DOHH2 (cell line): ENCODE results near the gene MXRA5.
"Not testable (repeated sequence)": the region's sequence is repeated elsewhere in the genome, so short reads cannot be mapped to it uniquely, and the experiment has no call there.

Source experiments
- H3F3A ChIP-seq: fragments of 200-600 bp; sonication (generic), shearing (Covaris generic); 2 replicates; pipeline ENCODE4 v1.6.0; 2016; ENCODE audit warnings: antibody characterized with exemption, mild to moderate bottlenecking; ENCODE audit not compliant: control insufficient read depth, insufficient read depth
- H3K27ac ChIP-seq: fragments of 200-600 bp; sonication (generic); 2 replicates; pipeline ENCODE4 v1.5.1; 2014; ENCODE audit warnings: low read depth, mild to moderate bottlenecking, low read length, moderate library complexity
- H3K27me3 ChIP-seq: fragments of 200-600 bp; sonication (generic); 2 replicates; pipeline ENCODE4 v1.6.1; 2014; ENCODE audit warnings: mild to moderate bottlenecking, low read length, mixed read lengths; ENCODE audit not compliant: control insufficient read depth
- H3K36me3 ChIP-seq: fragments of 200-600 bp; sonication (generic); 2 replicates; pipeline ENCODE4 v1.6.1; 2014; ENCODE audit warnings: mild to moderate bottlenecking, low read length, moderate library complexity, mixed read lengths; ENCODE audit not compliant: control insufficient read depth
- H3K4me1 ChIP-seq: fragments of 200-600 bp; sonication (generic); 2 replicates; pipeline ENCODE4 v1.6.1; 2014; ENCODE audit warnings: mild to moderate bottlenecking, low read length, mixed read lengths; ENCODE audit not compliant: control insufficient read depth
- H3K4me2 ChIP-seq: fragments of 200-600 bp; sonication (generic); 2 replicates; pipeline ENCODE4 v1.6.0; 2014; ENCODE audit warnings: mild to moderate bottlenecking, low read length, moderate library complexity
- H3K4me3 ChIP-seq: fragments of 200-600 bp; sonication (generic); 2 replicates; pipeline ENCODE4 v1.5.1; 2014; ENCODE audit warnings: mild to moderate bottlenecking, low read length, mixed read lengths
- H3K79me2 ChIP-seq: fragments of 200-600 bp; sonication (generic); 2 replicates; pipeline ENCODE4 v1.6.1; 2014; ENCODE audit warnings: mild to moderate bottlenecking, low read length, mixed read lengths; ENCODE audit not compliant: control insufficient read depth
- H3K9me2 ChIP-seq: fragments of 200-600 bp; sonication (generic); replicated peaks from 2 replicates; pipeline ENCODE4 v1.6.1; 2014; ENCODE audit warnings: mild to moderate bottlenecking, low read length, mixed read lengths; ENCODE audit not compliant: control insufficient read depth
- H3K9me3 ChIP-seq: fragments of 200-600 bp; sonication (generic); 2 replicates; pipeline ENCODE4 v1.6.1; 2014; ENCODE audit warnings: antibody characterized with exemption, low read length, mixed read lengths; ENCODE audit not compliant: control insufficient read depth, insufficient read depth
- H4K20me1 ChIP-seq: fragments of 200-600 bp; sonication (generic); 2 replicates; pipeline ENCODE4 v1.6.0; 2014; ENCODE audit warnings: low read depth, mild to moderate bottlenecking, antibody characterized with exemption, low read length, moderate library complexity; ENCODE audit not compliant: control insufficient read depth, insufficient read depth
- EZH2phosphoT487 ChIP-seq: fragments of 200-600 bp; sonication (generic); IDR thresholded peaks from 2 replicates; pipeline ENCODE4 v1.6.1; 2017; ENCODE audit warnings: borderline replicate concordance, mild to moderate bottlenecking, antibody characterized with exemption, low read length, moderate library complexity, mixed read lengths
- TF ChIP-seq, protein P1 (sequence below): fragments of 200-600 bp; sonication (generic); IDR thresholded peaks from one replicate; pipeline ENCODE4 v1.5.1; 2014; ENCODE audit warnings: antibody characterized with exemption, mild to moderate bottlenecking, low read depth, low read length; ENCODE audit not compliant: poor library complexity, severe bottlenecking

The MXRA5 gene

GRCh38 chrX:3286196-3286945 lies 60.1 kb downstream of the MXRA5 start:
- no peak overlapping the region for H3K4me2 ChIP-seq
- H3K4me3 ChIP-seq, result no peak overlapping the region
- H3K27me3 ChIP-seq, result no peaks in the 10 kb centered on the region
- no peaks in the 10 kb centered on the region for H3K36me3 ChIP-seq
- H3K27ac ChIP-seq, result no peak overlapping the region
- no peaks in the 10 kb centered on the region for H3K79me2 ChIP-seq
- no peaks in the 10 kb centered on the region for H3K4me1 ChIP-seq
- H4K20me1 ChIP-seq, result no peaks in the 10 kb centered on the region
- TF ChIP-seq, protein P1, sequence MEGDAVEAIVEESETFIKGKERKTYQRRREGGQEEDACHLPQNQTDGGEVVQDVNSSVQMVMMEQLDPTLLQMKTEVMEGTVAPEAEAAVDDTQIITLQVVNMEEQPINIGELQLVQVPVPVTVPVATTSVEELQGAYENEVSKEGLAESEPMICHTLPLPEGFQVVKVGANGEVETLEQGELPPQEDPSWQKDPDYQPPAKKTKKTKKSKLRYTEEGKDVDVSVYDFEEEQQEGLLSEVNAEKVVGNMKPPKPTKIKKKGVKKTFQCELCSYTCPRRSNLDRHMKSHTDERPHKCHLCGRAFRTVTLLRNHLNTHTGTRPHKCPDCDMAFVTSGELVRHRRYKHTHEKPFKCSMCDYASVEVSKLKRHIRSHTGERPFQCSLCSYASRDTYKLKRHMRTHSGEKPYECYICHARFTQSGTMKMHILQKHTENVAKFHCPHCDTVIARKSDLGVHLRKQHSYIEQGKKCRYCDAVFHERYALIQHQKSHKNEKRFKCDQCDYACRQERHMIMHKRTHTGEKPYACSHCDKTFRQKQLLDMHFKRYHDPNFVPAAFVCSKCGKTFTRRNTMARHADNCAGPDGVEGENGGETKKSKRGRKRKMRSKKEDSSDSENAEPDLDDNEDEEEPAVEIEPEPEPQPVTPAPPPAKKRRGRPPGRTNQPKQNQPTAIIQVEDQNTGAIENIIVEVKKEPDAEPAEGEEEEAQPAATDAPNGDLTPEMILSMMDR, result no peak
- no peak for TF ChIP-seq EZH2phosphoT487
- H3K9me2 ChIP-seq, result no peaks in the 10 kb centered on the region
- no peaks in the 10 kb centered on the region for H3F3A ChIP-seq
- H3K9me3 ChIP-seq, result no peaks in the 10 kb centered on the region

DNA sequence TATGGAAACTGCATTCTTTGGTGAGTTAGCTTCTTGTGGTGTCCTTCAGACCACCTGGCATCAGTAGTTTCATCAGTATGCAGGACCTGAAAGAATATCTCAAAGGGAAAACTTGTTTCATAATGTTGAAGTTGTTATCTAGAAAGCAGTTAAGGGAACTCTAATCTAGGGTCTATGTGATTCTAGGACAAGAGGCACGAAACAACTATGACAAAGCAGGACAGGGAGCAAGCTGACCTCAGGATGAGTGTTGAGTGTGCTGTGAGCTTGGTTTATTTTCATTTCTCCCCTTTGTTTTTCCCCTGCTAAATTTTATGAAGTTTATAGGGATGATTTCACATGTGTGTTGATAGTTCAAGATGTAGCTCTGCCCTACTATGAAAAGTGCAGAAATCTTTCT lies 65.7 kb downstream of the MXRA5 start:
- Histone ChIP-seq H3K9me3 (no peaks in the 10 kb centered on the region), H3K27me3 (no peaks in the 10 kb centered on the region), H3K9me2 (no peaks in the 10 kb centered on the region), H4K20me1 (no peaks in the 10 kb centered on the region), H3K4me2 (no peak overlapping the region), H3K4me1 (no peaks in the 10 kb centered on the region), H3F3A (no peaks in the 10 kb centered on the region), H3K4me3 (no peak overlapping the region), H3K27ac (no peak overlapping the region), H3K36me3 (no peaks in the 10 kb centered on the region), H3K79me2 (no peaks in the 10 kb centered on the region)
- TF ChIP-seq, protein P1, result no peak
- no peak for TF ChIP-seq EZH2phosphoT487

- H3K27ac ChIP-seq, H3K79me2 ChIP-seq, H3K27me3 ChIP-seq, H4K20me1 ChIP-seq, H3F3A ChIP-seq, H3K9me3 ChIP-seq, H3K4me2 ChIP-seq, H3K4me3 ChIP-seq, H3K4me1 ChIP-seq, H3K9me2 ChIP-seq, H3K36me3 ChIP-seq: not testable (repeated sequence)
Measured at GRCh38 chrX:3273668-3274067, 72.8 kb downstream of the MXRA5 start.

- Histone ChIP-seq H3K27ac (no peak overlapping the region), H4K20me1 (no peaks in the 10 kb centered on the region), H3K4me2 (no peak overlapping the region), H3K9me3 (no peaks in the 10 kb centered on the region), H3K4me1 (no peaks in the 10 kb centered on the region), H3K36me3 (no peaks in the 10 kb centered on the region), H3K27me3 (no peaks in the 10 kb centered on the region), H3K4me3 (no peak overlapping the region), H3K9me2 (no peaks in the 10 kb centered on the region), H3K79me2 (no peaks in the 10 kb centered on the region), H3F3A (no peaks in the 10 kb centered on the region)
- TF ChIP-seq, protein P1, result no peak
- TF ChIP-seq EZH2phosphoT487, result no peak
Measured at GRCh38 chrX:3271834-3272186, 74.6 kb downstream of the MXRA5 start.
